A673 (cell line): ENCODE measurements around the gene LARP4B.

Experiments used
- EZH2 ChIP-seq: fragments of 200-600 bp; sonication (generic); IDR thresholded peaks from 2 replicates; pipeline ENCODE4 v1.6.1; 2017; ENCODE audit warnings: borderline replicate concordance, low read depth, mild to moderate bottlenecking, mixed read lengths, antibody characterized with exemption, low read length; ENCODE audit not compliant: poor library complexity, severe bottlenecking
- TF ChIP-seq, protein P1 (sequence below): fragments of 300-800, 200-600 bp; sonication (generic); conservative IDR thresholded peaks from 2 replicates; pipeline ENCODE4 v1.5.1; 2017; ENCODE audit warnings: low read depth, mild to moderate bottlenecking, antibody characterized with exemption, low read length, moderate library complexity, mixed read lengths

DNA sequence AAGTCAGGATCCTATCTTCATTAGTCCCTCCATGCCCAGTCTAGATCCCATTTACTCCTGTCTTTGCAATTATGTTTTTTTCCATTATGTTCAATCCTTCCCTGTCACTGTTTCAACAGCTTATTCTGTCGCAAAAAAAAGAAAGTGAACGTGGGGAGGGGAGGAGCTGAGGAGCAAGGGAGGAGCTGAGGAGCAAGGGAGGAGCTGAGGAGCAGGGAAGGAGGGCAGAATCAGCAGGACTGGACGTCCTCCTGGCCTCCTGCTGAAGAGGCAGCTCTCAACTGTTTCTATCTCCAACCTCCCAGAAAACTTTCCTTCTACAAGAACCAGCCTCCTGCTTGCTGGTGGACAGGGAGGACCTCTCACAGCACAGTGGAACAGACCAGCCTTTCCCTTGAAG, 26.0 kb downstream of the LARP4B start:
- TF ChIP-seq, protein P1, sequence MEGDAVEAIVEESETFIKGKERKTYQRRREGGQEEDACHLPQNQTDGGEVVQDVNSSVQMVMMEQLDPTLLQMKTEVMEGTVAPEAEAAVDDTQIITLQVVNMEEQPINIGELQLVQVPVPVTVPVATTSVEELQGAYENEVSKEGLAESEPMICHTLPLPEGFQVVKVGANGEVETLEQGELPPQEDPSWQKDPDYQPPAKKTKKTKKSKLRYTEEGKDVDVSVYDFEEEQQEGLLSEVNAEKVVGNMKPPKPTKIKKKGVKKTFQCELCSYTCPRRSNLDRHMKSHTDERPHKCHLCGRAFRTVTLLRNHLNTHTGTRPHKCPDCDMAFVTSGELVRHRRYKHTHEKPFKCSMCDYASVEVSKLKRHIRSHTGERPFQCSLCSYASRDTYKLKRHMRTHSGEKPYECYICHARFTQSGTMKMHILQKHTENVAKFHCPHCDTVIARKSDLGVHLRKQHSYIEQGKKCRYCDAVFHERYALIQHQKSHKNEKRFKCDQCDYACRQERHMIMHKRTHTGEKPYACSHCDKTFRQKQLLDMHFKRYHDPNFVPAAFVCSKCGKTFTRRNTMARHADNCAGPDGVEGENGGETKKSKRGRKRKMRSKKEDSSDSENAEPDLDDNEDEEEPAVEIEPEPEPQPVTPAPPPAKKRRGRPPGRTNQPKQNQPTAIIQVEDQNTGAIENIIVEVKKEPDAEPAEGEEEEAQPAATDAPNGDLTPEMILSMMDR: no peak
- no peak for TF ChIP-seq EZH2
